Adipocyte (in vitro differentiated cells): ENCODE results near the gene COL4A2.
A peak's percentile ranks its signal among the peaks of the same experiment; 100 is the strongest.

Experiments used
- DNase-seq: peaks from one replicate; pipeline ENCODE4 v3.0.0-alpha.2; 2015; ENCODE audit warnings: low read depth
- H3K27me3 ChIP-seq: replicated peaks from 2 replicates; pipeline ENCODE4 v1.7.0; 2013; ENCODE audit warnings: mild to moderate bottlenecking, low read length, moderate library complexity; ENCODE audit not compliant: control insufficient read depth, insufficient read depth
- H3K36me3 ChIP-seq: 2 replicates; pipeline ENCODE4 v1.7.0; 2013; ENCODE audit warnings: low read length, mild to moderate bottlenecking, moderate library complexity; ENCODE audit not compliant: control insufficient read depth, insufficient read depth, severe bottlenecking
- H3K4me1 ChIP-seq: 2 replicates; pipeline ENCODE4 v1.7.0; 2013; ENCODE audit warnings: mild to moderate bottlenecking, low read length, moderate library complexity; ENCODE audit not compliant: control insufficient read depth, insufficient read depth
- H3K4me3 ChIP-seq: 2 replicates; pipeline ENCODE4 v1.7.0; 2013; ENCODE audit warnings: mild to moderate bottlenecking, low read length, moderate library complexity
- H3K9ac ChIP-seq: 2 replicates; pipeline ENCODE4 v1.7.0; 2013; ENCODE audit warnings: mild to moderate bottlenecking, low read length, moderate library complexity
- H3K9me3 ChIP-seq: 2 replicates; pipeline ENCODE4 v1.7.0; 2013; ENCODE audit warnings: mild to moderate bottlenecking, low read length, moderate library complexity; ENCODE audit not compliant: control insufficient read depth

Gene COL4A2

GRCh38 chr13:110403721-110404120, 96.6 kb downstream of the COL4A2 start:
- peaks cover 31% of the 10 kb centered on the region for H3K36me3 ChIP-seq
- H3K4me1 ChIP-seq, result peaks cover 66% of the 10 kb centered on the region
- H3K4me3 ChIP-seq, result no peak overlapping the region
- H3K9ac ChIP-seq, result peak overlapping the region; percentile 28
- no peaks in the 10 kb centered on the region for H3K9me3 ChIP-seq
- no peak for DNase-seq
- H3K27me3 ChIP-seq, result no peaks in the 10 kb centered on the region

GRCh38 chr13:110404321-110404720, 97.2 kb downstream of the COL4A2 start:
- Histone ChIP-seq H3K27me3 (no peaks in the 10 kb centered on the region), H3K4me1 (peaks cover 60% of the 10 kb centered on the region), H3K9ac (no peak overlapping the region), H3K9me3 (no peaks in the 10 kb centered on the region), H3K36me3 (peaks cover 36% of the 10 kb centered on the region), H3K4me3 (no peak overlapping the region)
- DNase-seq, result no peak

- no peaks in the 10 kb centered on the region for H3K27me3 ChIP-seq
- peak; percentile 67 for DNase-seq
- peak overlapping the region; percentile 36 for H3K9ac ChIP-seq
- H3K9me3 ChIP-seq, result no peaks in the 10 kb centered on the region
- H3K4me1 ChIP-seq, result peaks cover 50% of the 10 kb centered on the region
- peaks cover 38% of the 10 kb centered on the region for H3K36me3 ChIP-seq
- H3K4me3 ChIP-seq, result no peak overlapping the region
Measured at GRCh38 chr13:110405597-110406450, 98.7 kb downstream of the COL4A2 start.

GRCh38 chr13:110407021-110407420, 99.9 kb downstream of the COL4A2 start:
- Histone ChIP-seq H3K36me3 (peaks cover 35% of the 10 kb centered on the region), H3K9me3 (no peaks in the 10 kb centered on the region), H3K4me3 (no peak overlapping the region), H3K9ac (no peak overlapping the region), H3K4me1 (peaks cover 55% of the 10 kb centered on the region), H3K27me3 (no peaks in the 10 kb centered on the region)
- no peak for DNase-seq

- peaks cover 55% of the 10 kb centered on the region for H3K4me1 ChIP-seq
Measured at GRCh38 chr13:110407531-110407930, 100.4 kb downstream of the COL4A2 start.

GRCh38 chr13:110408286-110408685, 101.2 kb downstream of the COL4A2 start:
- H3K4me1 ChIP-seq, result peaks cover 55% of the 10 kb centered on the region
- H3K9ac ChIP-seq, result no peak overlapping the region
- no peaks in the 10 kb centered on the region for H3K9me3 ChIP-seq
- DNase-seq, result no peak
- H3K4me3 ChIP-seq, result no peak overlapping the region
- H3K27me3 ChIP-seq, result no peaks in the 10 kb centered on the region
- H3K36me3 ChIP-seq, result peaks cover 25% of the 10 kb centered on the region

More at GRCh38 chr13:110407531-110407930, 100.4 kb downstream of the COL4A2 start:
- H3K4me3 ChIP-seq, result no peak overlapping the region
- no peak overlapping the region for H3K9ac ChIP-seq
- H3K36me3 ChIP-seq, result peaks cover 30% of the 10 kb centered on the region
- H3K27me3 ChIP-seq, result no peaks in the 10 kb centered on the region
- no peak for DNase-seq
- H3K9me3 ChIP-seq, result no peaks in the 10 kb centered on the region

GRCh38 chr13:110409581-110409992, 102.5 kb downstream of the COL4A2 start:
- H3K27me3 ChIP-seq, result no peaks in the 10 kb centered on the region
- peaks cover 43% of the 10 kb centered on the region for H3K4me1 ChIP-seq
- H3K9ac ChIP-seq, result no peak overlapping the region
- no peak overlapping the region for H3K4me3 ChIP-seq
- H3K36me3 ChIP-seq, result peaks cover 18% of the 10 kb centered on the region
- H3K9me3 ChIP-seq, result no peaks in the 10 kb centered on the region
- DNase-seq, result no peak

- Histone ChIP-seq H3K9me3 (no peaks in the 10 kb centered on the region), H3K27me3 (no peaks in the 10 kb centered on the region), H3K36me3 (peaks cover 18% of the 10 kb centered on the region), H3K9ac (no peak overlapping the region), H3K4me1 (peaks cover 39% of the 10 kb centered on the region), H3K4me3 (no peak overlapping the region)
- no peak for DNase-seq
Measured at GRCh38 chr13:110410000-110410399, 102.9 kb downstream of the COL4A2 start.

- no peak for DNase-seq
- Histone ChIP-seq H3K4me3 (no peak overlapping the region), H3K27me3 (no peaks in the 10 kb centered on the region), H3K36me3 (peaks cover 18% of the 10 kb centered on the region), H3K9ac (peak overlapping the region; percentile 50), H3K9me3 (no peaks in the 10 kb centered on the region), H3K4me1 (peaks cover 42% of the 10 kb centered on the region)
Measured at GRCh38 chr13:110410936-110411687, 104.0 kb downstream of the COL4A2 start.

- H3K36me3 ChIP-seq, result peaks cover 18% of the 10 kb centered on the region
- no peak overlapping the region for H3K4me3 ChIP-seq
- peak overlapping the region; percentile 50 for H3K9ac ChIP-seq
- DNase-seq, result no peak
- no peaks in the 10 kb centered on the region for H3K9me3 ChIP-seq
- H3K4me1 ChIP-seq, result peaks cover 42% of the 10 kb centered on the region
- H3K27me3 ChIP-seq, result no peaks in the 10 kb centered on the region
Measured at GRCh38 chr13:110411688-110412059, 104.6 kb downstream of the COL4A2 start.

- no peaks in the 10 kb centered on the region for H3K9me3 ChIP-seq
- H3K27me3 ChIP-seq, result no peaks in the 10 kb centered on the region
- DNase-seq, result peak; percentile 99
- H3K36me3 ChIP-seq, result peaks cover 13% of the 10 kb centered on the region
- H3K4me3 ChIP-seq, result no peak overlapping the region
- H3K9ac ChIP-seq, result peak overlapping the region; percentile 71
- peaks cover 47% of the 10 kb centered on the region for H3K4me1 ChIP-seq
Measured at GRCh38 chr13:110412132-110412914, 105.2 kb downstream of the COL4A2 start.
